Measurements from ENCODE around the gene ZNRF1.

DNA sequence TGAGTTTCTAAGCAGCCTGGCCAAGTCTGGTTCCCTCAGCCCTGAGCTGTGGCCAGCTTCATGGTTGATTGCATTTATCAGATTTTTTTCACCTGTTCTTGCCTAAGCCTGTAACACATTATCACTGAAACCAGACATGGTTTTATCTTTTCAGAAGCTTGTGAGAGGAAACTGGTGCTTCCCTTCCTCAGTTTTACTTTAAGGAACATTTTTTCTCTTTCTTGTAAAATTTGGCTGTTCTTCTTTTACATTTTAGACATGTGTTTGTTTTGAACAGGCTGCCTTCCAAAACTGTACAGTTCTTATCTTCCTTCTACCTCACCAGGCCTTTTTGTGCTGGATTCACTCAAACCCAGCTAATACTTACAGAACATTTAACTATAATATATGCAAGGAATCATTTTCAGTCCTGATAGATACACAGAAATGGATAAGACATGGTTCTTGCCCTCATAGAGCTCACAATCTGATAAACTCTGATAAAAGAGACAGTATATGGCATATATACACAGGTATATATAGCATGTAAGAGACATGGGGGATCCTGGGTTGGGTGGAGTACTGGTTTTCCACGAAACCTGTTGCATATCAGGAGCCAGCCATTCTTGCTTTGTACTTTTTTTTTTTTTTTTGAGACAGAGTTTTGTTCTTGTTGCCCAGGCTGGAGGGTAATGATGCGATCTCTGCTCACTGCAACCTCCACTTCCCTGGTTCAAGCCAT, 44.5 kb downstream of the ZNRF1 start:
- no peak for TF ChIP-seq POLR2A (IDR thresholded peaks at IDR 0.05)
- TF ChIP-seq, protein P1, sequence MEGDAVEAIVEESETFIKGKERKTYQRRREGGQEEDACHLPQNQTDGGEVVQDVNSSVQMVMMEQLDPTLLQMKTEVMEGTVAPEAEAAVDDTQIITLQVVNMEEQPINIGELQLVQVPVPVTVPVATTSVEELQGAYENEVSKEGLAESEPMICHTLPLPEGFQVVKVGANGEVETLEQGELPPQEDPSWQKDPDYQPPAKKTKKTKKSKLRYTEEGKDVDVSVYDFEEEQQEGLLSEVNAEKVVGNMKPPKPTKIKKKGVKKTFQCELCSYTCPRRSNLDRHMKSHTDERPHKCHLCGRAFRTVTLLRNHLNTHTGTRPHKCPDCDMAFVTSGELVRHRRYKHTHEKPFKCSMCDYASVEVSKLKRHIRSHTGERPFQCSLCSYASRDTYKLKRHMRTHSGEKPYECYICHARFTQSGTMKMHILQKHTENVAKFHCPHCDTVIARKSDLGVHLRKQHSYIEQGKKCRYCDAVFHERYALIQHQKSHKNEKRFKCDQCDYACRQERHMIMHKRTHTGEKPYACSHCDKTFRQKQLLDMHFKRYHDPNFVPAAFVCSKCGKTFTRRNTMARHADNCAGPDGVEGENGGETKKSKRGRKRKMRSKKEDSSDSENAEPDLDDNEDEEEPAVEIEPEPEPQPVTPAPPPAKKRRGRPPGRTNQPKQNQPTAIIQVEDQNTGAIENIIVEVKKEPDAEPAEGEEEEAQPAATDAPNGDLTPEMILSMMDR (IDR thresholded peaks at IDR 0.05): no peak

Measured in testis (tissue), 2 donors.